ENCODE data around the gene SLC25A38.

The SLC25A38 gene

GRCh38 chr3:39376959-39377634 is 6.1 kb upstream of the SLC25A38 start:
- no peak for DNase-seq (ENCODE audit: low spot score)

DNA sequence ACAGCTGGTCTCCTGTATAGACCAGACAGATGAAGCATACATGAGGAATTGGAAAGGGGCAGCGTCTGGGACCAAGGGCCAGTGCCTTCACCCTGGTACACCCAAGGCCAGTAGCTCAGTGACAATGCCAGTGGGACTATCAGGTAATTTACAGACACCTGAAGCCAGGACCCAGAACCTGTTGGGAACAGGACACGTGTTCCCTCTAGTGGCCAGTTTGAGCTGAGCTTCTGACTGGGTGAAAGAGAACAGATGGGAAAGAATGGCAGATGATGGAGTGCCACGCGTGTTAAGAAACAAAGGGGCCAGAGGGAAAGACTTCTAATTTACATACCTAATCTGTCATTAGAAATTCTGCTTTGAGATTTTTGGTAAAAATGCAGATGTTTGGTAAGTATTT is 5.1 kb upstream of the SLC25A38 start:
- peak; percentile 16 for DNase-seq (ENCODE audit: low spot score)

DNA sequence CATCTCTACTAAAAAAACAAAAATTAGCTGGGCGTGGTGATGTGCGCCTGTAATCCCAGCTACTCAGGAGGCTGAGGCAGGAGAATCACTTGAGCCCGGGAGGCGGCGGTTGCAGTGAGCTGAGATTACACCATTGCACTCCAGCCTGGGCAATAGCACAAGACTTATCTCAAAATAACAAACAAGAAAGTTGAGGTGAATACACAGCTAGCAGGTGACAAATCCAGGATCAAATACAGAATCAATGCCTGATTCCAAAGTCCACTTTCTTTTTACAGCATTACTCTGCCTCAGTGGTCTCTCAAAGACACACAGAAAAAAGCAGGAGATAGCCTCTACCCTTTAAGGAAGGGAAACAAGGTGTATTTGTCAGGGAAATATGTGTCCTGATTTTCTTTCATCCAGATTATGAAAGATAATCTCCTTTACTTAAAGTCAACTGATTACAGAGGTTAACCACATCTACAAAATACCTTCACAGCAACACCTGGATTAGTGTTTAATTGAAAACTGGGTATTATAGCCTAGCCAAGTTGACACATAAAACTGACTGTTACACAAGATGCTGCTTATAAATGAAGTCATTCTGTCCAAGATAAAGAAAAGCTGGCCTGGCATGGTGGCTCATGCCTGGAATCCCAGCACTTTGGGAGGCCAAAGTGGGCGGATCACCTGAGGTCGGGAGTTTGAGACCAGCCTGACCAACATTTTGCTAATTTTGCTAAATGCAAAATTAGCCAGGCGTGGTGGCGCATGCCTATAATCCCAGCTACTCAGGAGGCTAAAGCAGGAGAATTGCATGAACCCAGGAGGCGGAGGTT is 4.0 kb upstream of the SLC25A38 start:
- no peak for DNase-seq (ENCODE audit: low spot score)

GRCh38 chr3:39379778-39380155 is 3.4 kb upstream of the SLC25A38 start:
- DNase-seq (ENCODE audit: low spot score) = no peak

DNA sequence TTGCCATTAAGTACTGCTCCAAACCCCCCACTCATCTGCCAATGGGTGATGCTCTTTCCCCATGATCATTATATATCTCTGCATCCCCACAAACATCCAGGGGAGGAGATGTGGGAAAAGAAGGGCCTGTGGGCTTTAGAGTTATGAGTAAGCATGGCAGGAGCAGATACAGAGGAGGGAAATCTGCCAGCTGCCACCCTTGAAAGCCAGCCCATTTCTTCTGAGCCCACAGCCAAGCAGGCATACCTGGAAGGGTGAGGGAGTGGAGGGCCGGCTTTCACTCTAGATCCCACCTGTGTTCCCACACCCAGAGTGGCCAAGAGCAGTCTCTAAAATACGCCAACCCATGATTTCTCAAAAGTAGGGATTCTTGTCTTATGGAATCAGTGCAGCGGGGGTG is 1.7 kb upstream of the SLC25A38 start:
- no peak for DNase-seq (ENCODE audit: low spot score)

GRCh38 chr3:39383881-39384664 is 903 bp downstream of the SLC25A38 start:
- peak; percentile 93 for DNase-seq (ENCODE audit: low spot score)

- DNase-seq (ENCODE audit: low spot score) = no peak
Measured at GRCh38 chr3:39384665-39385000, 1.5 kb downstream of the SLC25A38 start.

DNA sequence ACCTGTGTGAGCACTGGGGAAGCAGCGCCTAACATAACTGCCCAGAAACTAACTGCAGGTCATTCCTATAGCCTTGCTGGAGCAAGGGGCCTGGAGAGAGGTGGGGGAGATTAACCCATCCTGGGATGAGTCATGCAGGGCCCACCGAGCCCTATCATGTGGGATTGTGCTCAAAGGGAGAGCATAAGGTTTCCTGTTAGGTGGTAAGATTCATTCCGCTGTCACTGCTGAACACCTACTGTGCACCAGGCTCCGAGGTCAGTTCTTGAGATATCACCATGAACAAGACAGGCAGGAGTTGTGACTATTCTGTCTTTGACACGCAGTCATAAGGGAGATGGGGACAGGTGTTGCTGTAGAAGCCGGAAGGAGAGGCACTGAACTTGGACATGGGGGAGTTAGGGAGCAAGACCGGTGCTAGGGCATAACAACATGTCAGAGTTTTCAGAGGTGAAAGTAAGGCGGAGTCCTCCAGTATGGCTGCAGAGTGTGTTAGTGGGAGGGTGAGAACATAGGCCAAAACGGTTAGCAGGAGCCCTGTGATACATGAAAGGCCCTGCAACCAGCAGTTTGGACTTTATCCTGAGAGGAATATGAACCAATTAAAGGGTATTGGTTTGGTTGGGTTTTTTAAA is 2.4 kb downstream of the SLC25A38 start:
- DNase-seq (ENCODE audit: low spot score) = no peak

DNA sequence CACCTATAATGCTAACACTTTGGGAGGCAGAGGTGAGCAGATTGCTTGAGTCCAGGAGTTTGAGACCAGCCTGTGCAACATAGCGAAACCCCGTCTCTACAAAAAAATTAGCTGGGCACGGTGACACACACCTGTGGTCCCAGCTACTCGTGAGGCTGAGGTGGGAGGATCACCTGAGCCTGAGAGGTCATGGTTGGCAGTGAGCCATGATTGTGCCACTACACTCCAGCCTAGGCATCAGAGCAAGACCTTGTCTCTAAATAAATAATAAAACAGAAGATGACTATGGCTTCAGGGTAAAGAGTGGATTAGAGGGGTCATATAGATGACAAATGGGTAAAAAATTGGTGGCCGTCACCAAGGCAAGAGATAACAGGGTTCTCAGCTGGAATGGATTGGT is 3.1 kb downstream of the SLC25A38 start:
- DNase-seq (ENCODE audit: low spot score) = no peak

GRCh38 chr3:39387411-39387975 is 4.3 kb downstream of the SLC25A38 start:
- no peak for DNase-seq (ENCODE audit: low spot score)

DNA sequence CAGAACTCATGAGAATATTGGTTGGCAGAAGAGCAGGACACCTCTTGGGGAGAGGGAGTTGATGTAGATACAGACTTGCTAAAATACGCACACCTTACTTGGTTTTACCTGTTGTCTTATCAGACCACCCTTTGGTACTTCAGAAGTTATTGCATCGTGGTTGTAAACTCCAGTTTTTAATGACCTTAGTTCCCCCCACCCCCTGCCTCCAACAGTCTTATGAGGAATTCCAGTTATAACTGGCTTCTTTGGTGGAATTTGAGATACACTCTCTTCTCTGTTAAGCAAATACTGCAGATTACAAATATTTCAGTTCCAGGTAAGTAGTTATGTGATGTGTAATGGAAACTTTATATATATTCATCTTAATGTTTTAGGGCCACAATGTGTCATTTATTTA is 5.0 kb downstream of the SLC25A38 start:
- no peak for DNase-seq (ENCODE audit: low spot score)

DNA sequence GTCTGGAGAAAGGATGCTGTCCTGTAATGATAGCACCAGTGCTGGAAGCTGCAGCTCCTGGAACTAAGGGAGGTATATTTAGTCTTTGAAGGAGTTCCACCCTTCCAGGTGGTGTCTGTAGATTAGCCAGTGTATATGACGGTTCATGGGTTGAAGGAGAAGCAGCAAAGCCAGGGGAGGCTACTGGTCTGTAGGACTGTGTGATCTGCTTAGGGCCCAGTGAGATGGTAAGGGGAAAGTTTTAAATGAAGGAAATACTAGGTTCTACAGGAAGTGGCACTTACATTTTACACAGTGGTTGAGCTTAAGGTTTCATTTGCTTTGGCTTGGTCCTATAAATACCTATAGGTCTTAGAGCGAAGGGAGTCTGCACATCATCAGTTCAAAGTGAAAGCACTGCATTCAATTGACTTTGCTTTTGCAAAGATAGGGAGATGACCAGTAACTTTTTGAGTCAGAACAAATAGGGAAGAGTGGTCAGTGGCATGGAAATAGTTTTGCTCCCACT is 5.6 kb downstream of the SLC25A38 start:
- no peak for DNase-seq (ENCODE audit: low spot score)

- no peak for DNase-seq (ENCODE audit: low spot score)
Measured at GRCh38 chr3:39390181-39390580, 7.0 kb downstream of the SLC25A38 start.

GRCh38 chr3:39396690-39397089 is 13.5 kb downstream of the SLC25A38 start:
- DNase-seq (ENCODE audit: low spot score) = no peak

DNA sequence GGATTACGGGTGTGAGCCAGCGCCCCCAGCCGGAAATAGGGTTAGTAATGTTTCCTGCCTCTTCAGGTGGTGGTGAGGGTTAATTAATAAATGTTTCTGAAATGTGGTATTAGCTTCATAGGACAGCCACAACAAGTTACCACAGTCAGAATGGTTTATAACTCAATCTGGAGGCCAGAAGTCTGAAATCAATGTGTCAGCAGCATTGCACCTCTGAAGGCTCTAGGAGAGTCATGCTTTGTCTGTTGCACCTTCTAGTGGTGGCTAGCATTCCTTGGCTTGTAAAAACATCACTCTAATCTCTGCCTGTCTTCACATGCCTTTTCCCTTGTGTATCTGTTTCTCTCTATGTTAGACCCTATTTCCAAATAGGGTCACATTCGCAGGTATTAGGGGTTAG is 15.5 kb downstream of the SLC25A38 start:
- DNase-seq (ENCODE audit: low spot score) = no peak

- no peak for DNase-seq (ENCODE audit: low spot score)
Measured at GRCh38 chr3:39401983-39402382, 18.8 kb downstream of the SLC25A38 start.

- DNase-seq (ENCODE audit: low spot score) = no peak
Measured at GRCh38 chr3:39404943-39405686, 21.9 kb downstream of the SLC25A38 start.

- no peak for DNase-seq (ENCODE audit: low spot score)
Measured at GRCh38 chr3:39405687-39406367, 22.7 kb downstream of the SLC25A38 start.

- DNase-seq (ENCODE audit: low spot score) = peak; percentile 96
Measured at GRCh38 chr3:39406368-39407258, 23.4 kb downstream of the SLC25A38 start, which contains the start of gene RPSA. Gene RPSA, plus strand, starts transcription at chr3:39406720. Its CDS starts 934 bp downstream, at chr3:39407654.
